Inflammatory macrophage (primary cell): ENCODE results near the gene SLC35E1.

ENCODE experiments used
- DNase-seq, 2 donors: peaks; one replicate each; pipeline ENCODE4 v3.0.0-alpha.2; 2020 to 2022

SLC35E1 gene

GRCh38 chr19:16596399-16596798 lies 24.2 kb upstream of the SLC35E1 start:
- no peak for DNase-seq

DNA sequence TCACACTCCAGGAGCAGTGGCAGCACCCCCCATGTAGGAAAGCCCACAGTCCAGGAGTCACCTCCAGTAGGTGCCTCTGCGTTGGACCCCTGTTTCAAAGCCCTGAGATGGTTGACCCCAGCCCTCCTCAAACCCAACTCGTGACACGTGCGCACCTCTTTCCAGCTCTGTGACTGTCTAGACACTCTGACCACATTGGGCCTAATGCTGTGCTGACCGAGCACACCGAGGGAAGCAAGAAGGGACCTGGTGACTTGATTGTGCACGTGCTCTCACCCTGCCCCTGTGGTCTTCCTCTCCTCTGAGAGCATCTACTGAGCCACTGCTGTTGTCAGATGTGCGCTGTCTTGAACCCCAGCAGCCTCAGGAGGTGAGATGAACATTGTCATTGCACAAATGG lies 22.9 kb upstream of the SLC35E1 start:
- DNase-seq, result no peak

DNA sequence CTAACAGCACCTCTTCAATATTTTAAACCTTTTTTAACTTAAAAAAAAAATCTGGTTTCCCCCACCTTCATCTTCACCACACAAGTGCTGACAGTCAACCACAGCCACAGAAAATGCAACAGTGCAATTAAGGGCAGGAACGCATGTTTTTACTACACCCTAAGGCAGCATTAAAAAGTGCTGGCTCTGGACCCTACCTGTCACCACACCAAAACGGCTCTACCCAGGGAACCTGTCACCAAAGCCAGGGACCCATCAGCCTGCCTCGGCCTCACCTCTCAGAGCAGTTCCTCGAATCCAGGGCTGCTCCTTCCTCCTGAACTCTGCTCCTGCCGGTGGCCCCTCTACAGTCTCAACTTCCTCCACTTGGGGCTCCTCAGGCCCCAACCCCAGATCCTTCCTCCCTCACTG lies 22.5 kb upstream of the SLC35E1 start:
- DNase-seq, result no peak

- DNase-seq, result peak; percentile 30 to 36
Measured at GRCh38 chr19:16594131-16594586, 21.9 kb upstream of the SLC35E1 start.

GRCh38 chr19:16593181-16593580 lies 21.0 kb upstream of the SLC35E1 start:
- DNase-seq, result no peak

- no peak for DNase-seq
Measured at GRCh38 chr19:16591803-16592556, 19.8 kb upstream of the SLC35E1 start.

- no peak for DNase-seq
Measured at GRCh38 chr19:16590876-16591802, 18.9 kb upstream of the SLC35E1 start.

GRCh38 chr19:16589917-16590316 lies 17.7 kb upstream of the SLC35E1 start:
- DNase-seq, result no peak

- no peak for DNase-seq
Measured at GRCh38 chr19:16588824-16589577, 16.8 kb upstream of the SLC35E1 start.

- DNase-seq, result peak; percentile 17 to 40
Measured at GRCh38 chr19:16587833-16588823, 15.9 kb upstream of the SLC35E1 start.

GRCh38 chr19:16586991-16587832 lies 15.0 kb upstream of the SLC35E1 start:
- DNase-seq, result peak; percentile 80 to 91

GRCh38 chr19:16586477-16586871 lies 14.3 kb upstream of the SLC35E1 start:
- DNase-seq, result no peak

GRCh38 chr19:16585808-16586476 lies 13.7 kb upstream of the SLC35E1 start:
- DNase-seq, result peak; percentile 71 to 86

GRCh38 chr19:16585094-16585801 lies 13.0 kb upstream of the SLC35E1 start:
- DNase-seq, result no peak

- DNase-seq, result peak; percentile 80 to 93
Measured at GRCh38 chr19:16584248-16585093, 12.3 kb upstream of the SLC35E1 start.

DNA sequence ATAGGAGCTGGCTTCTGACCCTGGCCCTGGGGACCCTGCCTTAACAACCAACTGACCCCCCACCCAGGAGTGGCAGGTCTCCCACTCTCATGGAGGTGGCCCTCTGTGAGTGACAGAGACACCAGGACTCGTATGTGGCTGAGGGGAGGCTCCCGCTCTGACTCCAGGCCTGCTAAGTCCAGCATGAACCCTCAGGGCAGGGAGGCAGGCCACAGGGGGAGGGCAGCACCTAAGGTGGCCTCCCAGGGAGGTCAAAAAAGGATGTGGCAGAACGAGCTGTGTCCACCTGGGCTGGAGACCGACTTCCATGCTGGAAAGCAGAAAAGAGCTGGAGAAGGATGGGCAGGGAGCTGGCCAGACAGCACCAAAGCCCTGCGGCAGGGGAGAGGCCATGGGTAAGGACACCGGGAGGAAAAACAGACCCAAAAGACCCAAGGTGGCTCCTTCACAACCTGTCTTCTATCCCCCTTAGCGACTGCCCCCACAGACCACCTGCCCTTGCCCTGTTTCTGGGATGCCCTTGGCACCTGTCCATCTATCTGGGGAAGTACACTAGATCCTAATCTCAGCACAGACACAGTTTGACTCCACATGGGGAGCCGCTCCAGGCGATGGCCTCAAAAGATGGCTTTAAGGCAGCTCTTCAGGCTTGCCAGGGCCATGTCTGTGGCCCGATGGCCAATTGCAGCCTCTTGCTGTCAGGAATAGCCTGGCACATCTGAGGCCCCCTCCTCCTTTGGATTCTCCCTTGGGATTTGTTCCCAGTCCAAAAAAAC lies 10.5 kb upstream of the SLC35E1 start:
- no peak for DNase-seq

DNA sequence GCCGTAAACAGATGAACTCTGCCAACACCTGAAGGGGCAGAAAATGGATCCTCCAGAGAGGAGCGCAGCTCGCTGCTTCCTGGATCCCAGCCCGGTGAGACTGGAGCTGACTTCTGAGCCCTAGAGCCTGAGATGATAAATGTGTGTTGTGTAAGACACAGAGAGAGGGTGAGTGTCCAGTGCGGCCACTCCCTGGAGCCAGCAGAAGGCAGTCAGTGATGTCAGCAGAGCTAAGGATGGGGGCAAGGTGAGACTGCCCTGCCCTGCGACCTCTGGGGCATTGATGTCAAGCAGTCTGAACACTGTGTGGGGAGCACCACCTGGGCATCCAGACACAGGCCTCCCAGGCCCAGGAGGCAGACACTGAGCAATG lies 9.7 kb upstream of the SLC35E1 start:
- DNase-seq, result no peak
